ENCODE data around the gene DLX5. TPM values are rescaled to one million over a fixed set of nuclear protein-coding genes. Genes with fewer than 3 reads are reported as not detected.

DLX5 gene
- polyA plus RNA-seq, 1 donor, result 0.58 TPM

DNA sequence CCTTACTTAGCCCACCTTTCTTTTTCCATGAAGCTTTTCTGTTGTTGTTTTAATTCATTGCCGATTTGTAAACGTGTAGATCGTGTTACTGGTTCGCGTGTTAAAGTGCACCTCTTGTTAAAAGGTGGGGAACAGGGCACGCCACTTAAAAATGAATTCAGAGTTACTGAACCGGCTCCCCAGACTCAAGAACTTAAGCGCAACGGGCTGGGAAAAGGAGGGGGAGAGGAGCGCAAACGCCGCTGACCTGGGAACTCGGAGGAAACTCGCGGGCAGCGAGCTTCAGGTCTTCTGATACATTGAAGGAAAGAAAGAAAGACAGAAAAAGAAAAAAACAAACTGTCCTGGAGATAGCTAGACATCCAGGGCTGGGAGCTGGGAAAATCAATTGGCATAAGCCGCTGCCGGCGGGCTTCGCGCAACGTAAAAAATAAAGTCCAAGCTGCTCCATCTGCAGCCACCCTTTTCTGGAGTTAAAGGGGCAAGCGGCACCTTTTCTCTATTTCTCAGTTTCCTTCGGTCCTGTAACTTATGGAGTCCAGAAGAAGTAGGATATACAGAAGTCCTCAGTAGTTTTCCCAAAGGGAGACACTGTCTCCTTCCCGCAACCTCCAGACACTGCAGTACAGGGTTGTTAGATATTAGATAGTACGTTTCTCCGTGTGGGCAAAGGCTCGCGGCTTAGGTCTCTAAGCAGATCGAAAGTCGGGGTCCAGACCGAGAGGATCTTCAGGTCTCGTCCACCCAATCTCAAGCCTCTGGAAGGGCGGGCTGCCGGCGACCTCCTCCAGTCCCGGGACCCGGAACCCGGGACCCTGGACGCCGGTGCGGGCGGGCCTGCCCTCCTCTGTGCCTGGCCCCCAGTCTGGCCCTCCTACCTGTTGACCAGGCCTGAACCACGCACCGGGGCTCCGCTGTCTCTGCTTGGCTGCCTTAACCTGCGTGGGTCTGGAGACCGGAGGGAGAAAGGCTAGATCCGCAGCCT lies 21.1 kb downstream of the DLX5 start:
- peaks cover 97% of the 10 kb centered on the region for H3K27me3 ChIP-seq (ENCODE audit: control insufficient read depth, insufficient read depth, low read length)
- DNase-seq, result no peak
- WGBS (ENCODE audit: insufficient coverage, low lambda C conversion rate), result no CpG with 5 or more reads among the region's 49 CpGs
- H3K36me3 ChIP-seq (ENCODE audit: control insufficient read depth, insufficient read depth, low read length), result no peaks in the 10 kb centered on the region
- H3K9me3 ChIP-seq (ENCODE audit: control insufficient read depth, low read depth, low read length), result peaks cover 10% of the 10 kb centered on the region
- no peaks in the 10 kb centered on the region for H3K4me1 ChIP-seq (ENCODE audit: control insufficient read depth, insufficient read depth, low read length)
- H3K27ac ChIP-seq (ENCODE audit: low read length), result no peak overlapping the region
- H3K4me3 ChIP-seq (ENCODE audit: low read length), result no peak overlapping the region

DNA sequence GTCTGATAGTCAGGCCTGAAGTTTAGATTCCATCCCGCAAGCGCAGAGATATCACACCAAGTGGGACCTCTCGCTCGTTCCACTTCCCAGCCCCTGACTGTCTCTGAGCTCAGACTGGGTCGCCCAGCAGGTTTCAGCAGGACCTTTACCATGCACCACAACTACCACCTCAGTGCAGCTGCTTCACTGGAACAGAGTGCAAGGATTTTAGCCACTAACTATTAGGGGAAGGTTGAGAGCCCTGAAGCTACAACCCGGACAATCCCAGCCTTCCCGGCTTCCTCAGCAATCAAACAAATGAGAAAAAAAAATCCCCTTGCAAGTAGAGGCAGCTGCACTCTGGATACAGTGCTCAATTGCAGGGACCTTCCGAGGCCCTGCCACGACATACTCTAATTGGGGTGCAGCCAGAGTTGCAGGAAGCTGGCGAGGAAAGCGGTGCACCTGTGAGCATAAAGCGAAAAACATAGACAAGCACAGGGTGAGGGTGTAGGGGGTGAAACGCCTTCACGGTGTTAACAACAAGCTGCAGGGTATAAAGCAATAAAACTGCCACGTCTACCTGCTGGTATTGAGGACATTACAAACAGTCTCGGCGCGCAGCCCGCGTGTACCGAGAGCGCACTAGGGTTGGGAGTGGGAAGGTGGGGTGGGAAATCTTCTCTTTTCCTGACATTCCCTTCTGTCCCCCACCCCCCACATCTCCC lies 21.9 kb downstream of the DLX5 start:
- no peaks in the 10 kb centered on the region for H3K36me3 ChIP-seq (ENCODE audit: control insufficient read depth, insufficient read depth, low read length)
- H3K4me3 ChIP-seq (ENCODE audit: low read length), result no peak overlapping the region
- no CpG with 5 or more reads among the region's 22 CpGs for WGBS (ENCODE audit: insufficient coverage, low lambda C conversion rate)
- H3K4me1 ChIP-seq (ENCODE audit: control insufficient read depth, insufficient read depth, low read length), result no peaks in the 10 kb centered on the region
- H3K9me3 ChIP-seq (ENCODE audit: control insufficient read depth, low read depth, low read length), result peaks cover 10% of the 10 kb centered on the region
- DNase-seq, result no peak
- H3K27ac ChIP-seq (ENCODE audit: low read length), result no peak overlapping the region
- H3K27me3 ChIP-seq (ENCODE audit: control insufficient read depth, insufficient read depth, low read length), result peaks cover 97% of the 10 kb centered on the region

DNA sequence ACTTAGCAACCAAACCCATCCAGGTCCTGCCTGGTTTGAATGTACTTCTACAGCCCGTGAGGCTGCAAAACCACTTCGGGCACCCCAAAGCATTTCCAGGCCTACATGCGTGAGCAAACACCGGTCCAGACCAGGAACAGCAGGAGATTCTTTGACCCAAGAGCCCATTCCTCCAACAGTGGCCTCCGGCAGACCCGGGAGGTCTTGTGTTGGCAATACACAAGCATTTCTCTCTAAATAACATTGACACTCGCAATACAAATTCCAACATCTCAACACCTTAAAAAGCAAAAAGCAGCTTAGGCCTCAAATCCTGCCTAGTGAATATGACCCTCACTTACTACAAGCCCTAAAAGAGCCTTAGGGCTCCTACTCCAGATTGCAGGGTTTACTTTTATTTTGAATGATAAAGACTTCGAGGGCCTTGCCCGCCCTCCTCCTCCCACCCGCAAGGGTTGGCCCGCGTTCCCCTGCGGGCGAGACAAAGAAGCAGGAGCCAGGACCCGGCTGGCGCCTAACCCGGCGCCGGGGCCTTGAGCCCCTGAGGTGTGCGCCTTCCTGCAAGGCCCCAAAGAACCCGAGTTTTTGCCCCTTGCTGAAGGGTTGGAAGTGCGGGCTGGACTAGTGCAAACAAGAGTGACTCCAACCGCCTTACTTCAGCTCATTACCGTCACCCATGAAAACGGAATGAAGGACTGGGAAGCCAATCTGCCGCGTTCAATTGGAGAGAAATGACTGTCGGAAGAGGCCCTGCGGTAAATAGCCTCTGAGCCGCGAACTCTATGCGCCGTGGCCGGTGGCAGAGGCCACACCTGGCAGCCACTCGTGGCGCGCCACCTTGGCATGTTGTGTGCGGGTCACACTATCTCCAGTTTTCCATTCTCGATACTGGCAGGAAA lies 22.7 kb downstream of the DLX5 start:
- Histone ChIP-seq H3K9me3 (ENCODE audit: control insufficient read depth, low read depth, low read length) (peaks cover 6% of the 10 kb centered on the region), H3K27me3 (ENCODE audit: control insufficient read depth, insufficient read depth, low read length) (peaks cover 97% of the 10 kb centered on the region), H3K4me1 (ENCODE audit: control insufficient read depth, insufficient read depth, low read length) (no peaks in the 10 kb centered on the region), H3K36me3 (ENCODE audit: control insufficient read depth, insufficient read depth, low read length) (no peaks in the 10 kb centered on the region), H3K4me3 (ENCODE audit: low read length) (no peak overlapping the region), H3K27ac (ENCODE audit: low read length) (no peak overlapping the region)
- no CpG with 5 or more reads among the region's 39 CpGs for WGBS (ENCODE audit: insufficient coverage, low lambda C conversion rate)
- no peak for DNase-seq

DNA sequence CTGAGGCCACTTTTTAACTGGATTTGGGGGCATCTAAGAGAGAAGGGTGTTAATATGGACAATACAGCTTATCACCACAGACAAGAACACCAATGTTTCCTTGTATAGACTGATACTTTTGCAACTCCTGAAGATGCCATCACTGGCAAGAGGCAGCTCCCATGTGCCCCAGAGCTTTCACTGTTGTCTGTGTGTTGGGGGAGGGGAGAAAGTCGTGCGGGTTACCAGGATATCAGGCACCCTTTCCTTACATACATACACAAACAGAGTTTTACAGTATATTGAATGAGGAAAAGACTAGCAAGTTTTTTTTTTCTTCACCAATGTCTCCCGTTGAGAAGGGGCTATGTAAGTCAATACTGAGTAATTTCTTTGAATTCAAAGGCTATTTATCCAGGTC lies 23.4 kb downstream of the DLX5 start:
- Histone ChIP-seq H3K9me3 (ENCODE audit: control insufficient read depth, low read depth, low read length) (peaks cover 6% of the 10 kb centered on the region), H3K4me1 (ENCODE audit: control insufficient read depth, insufficient read depth, low read length) (no peaks in the 10 kb centered on the region), H3K27me3 (ENCODE audit: control insufficient read depth, insufficient read depth, low read length) (peaks cover 99% of the 10 kb centered on the region), H3K36me3 (ENCODE audit: control insufficient read depth, insufficient read depth, low read length) (no peaks in the 10 kb centered on the region), H3K27ac (ENCODE audit: low read length) (no peak overlapping the region), H3K4me3 (ENCODE audit: low read length) (no peak overlapping the region)
- DNase-seq, result no peak
- WGBS (ENCODE audit: insufficient coverage, low lambda C conversion rate), result no CpG with 5 or more reads among the region's 3 CpGs

DNA sequence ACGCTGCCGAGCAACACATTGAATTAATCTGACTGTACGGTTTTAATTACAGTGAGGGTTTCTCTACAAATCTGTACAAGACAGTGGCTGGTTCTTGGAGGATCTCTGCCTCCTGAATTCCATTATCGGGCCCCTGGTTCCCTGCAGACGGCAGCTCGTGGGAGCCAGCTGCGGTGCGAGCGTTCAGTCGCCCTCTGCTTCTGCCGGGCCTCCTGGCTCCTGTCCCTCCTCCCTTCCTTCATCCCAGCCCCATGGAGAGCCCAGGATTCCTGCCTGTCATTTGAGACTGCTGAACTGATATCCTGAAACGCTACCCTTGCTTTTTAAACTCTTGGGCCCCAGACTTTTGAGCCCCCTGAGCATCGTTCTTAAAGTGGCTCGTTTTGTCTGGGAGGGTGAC lies 25.9 kb downstream of the DLX5 start:
- H3K4me1 ChIP-seq (ENCODE audit: control insufficient read depth, insufficient read depth, low read length), result no peaks in the 10 kb centered on the region
- no peaks in the 10 kb centered on the region for H3K36me3 ChIP-seq (ENCODE audit: control insufficient read depth, insufficient read depth, low read length)
- WGBS (ENCODE audit: insufficient coverage, low lambda C conversion rate), result no CpG with 5 or more reads among the region's 14 CpGs
- H3K27ac ChIP-seq (ENCODE audit: low read length), result no peak overlapping the region
- DNase-seq, result no peak
- H3K4me3 ChIP-seq (ENCODE audit: low read length), result no peak overlapping the region
- H3K9me3 ChIP-seq (ENCODE audit: control insufficient read depth, low read depth, low read length), result no peaks in the 10 kb centered on the region
- H3K27me3 ChIP-seq (ENCODE audit: control insufficient read depth, insufficient read depth, low read length), result peaks cover 96% of the 10 kb centered on the region

DNA sequence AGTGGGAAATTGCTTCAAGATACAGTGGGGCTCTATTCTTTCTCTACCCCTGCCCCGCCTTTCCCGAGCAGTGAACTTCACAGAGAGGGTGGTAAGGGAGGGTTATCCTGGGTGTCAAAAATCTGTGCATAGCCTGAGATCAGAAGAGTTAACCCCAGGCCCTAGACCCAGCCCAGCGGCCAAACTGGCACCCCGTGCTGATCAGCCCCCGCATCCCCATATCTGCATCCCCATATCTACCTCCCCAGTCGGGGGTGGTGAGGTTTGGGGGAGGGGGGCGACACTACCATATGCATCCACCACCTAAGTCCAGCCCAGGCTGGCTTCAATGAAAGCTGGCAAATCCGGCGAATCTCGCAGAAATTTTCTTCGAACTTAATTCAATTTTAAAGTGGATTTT lies 26.3 kb downstream of the DLX5 start:
- H3K4me1 ChIP-seq (ENCODE audit: control insufficient read depth, insufficient read depth, low read length), result no peaks in the 10 kb centered on the region
- H3K36me3 ChIP-seq (ENCODE audit: control insufficient read depth, insufficient read depth, low read length), result no peaks in the 10 kb centered on the region
- H3K9me3 ChIP-seq (ENCODE audit: control insufficient read depth, low read depth, low read length), result peaks cover 4% of the 10 kb centered on the region
- WGBS (ENCODE audit: insufficient coverage, low lambda C conversion rate), result no CpG with 5 or more reads among the region's 11 CpGs
- H3K27me3 ChIP-seq (ENCODE audit: control insufficient read depth, insufficient read depth, low read length), result peaks cover 96% of the 10 kb centered on the region
- no peak overlapping the region for H3K27ac ChIP-seq (ENCODE audit: low read length)
- no peak overlapping the region for H3K4me3 ChIP-seq (ENCODE audit: low read length)
- DNase-seq, result no peak

DNA sequence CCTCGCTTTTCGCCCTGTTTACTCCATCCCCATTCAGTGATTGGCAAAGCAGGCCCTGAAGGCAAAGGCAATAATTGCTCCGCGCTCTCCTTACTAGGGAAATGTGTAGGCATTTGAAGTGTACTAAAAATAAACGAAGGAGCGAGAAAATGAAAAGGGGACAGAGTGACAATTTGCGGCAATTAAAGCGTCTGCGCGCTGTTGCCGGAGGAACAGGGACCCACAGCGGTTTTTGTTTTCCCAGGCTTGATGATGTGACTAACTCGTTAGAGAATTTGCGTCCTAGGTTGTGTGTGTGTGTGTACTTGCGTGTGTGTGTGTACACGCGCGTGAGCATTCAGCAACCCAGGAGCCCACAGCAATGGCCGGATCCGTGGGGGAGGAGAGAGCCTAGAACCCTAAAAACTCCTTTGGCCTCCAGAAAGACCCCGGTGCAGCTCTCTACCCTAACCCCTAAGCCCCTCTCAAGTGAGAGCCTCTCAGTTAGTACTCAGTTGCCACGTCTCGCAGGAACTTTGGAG lies 27.1 kb downstream of the DLX5 start:
- Histone ChIP-seq H3K36me3 (ENCODE audit: control insufficient read depth, insufficient read depth, low read length) (no peaks in the 10 kb centered on the region), H3K27me3 (ENCODE audit: control insufficient read depth, insufficient read depth, low read length) (peaks cover 96% of the 10 kb centered on the region), H3K4me1 (ENCODE audit: control insufficient read depth, insufficient read depth, low read length) (no peaks in the 10 kb centered on the region), H3K4me3 (ENCODE audit: low read length) (no peak overlapping the region), H3K9me3 (ENCODE audit: control insufficient read depth, low read depth, low read length) (peaks cover 11% of the 10 kb centered on the region), H3K27ac (ENCODE audit: low read length) (no peak overlapping the region)
- no peak for DNase-seq
- WGBS (ENCODE audit: insufficient coverage, low lambda C conversion rate), result no CpG with 5 or more reads among the region's 23 CpGs

DNA sequence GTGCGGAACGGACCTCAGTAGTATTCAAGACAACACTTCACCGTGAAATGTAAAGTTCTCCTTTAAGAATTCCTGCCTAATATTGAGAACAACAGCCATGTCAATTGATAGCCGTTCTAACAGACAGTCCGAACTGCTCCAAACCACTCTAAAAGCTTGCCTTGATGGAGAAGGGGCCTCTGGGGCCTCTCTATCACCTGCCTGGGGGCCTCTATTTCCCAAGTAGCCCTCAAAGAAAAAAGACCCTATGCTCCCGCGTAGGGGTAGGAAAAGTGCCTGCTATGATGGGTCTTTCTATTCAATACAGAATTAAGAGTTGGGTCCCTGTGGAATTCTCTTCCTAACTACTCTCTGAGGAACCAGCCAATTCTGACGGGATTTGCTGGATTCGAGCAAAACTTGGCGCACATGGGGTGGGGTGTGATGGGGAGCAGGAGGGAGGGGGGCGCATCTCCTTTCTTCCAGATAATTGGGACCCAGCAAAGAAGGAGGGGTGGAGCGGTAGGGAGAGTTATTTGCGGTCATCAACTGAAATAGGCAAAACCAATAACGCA lies 27.6 kb downstream of the DLX5 start:
- H3K9me3 ChIP-seq (ENCODE audit: control insufficient read depth, low read depth, low read length), result peaks cover 16% of the 10 kb centered on the region
- 20% methylated on average over 1 of the region's 14 CpGs for WGBS (ENCODE audit: insufficient coverage, low lambda C conversion rate)
- DNase-seq, result no peak
- H3K4me3 ChIP-seq (ENCODE audit: low read length), result no peak overlapping the region
- H3K36me3 ChIP-seq (ENCODE audit: control insufficient read depth, insufficient read depth, low read length), result no peaks in the 10 kb centered on the region
- H3K27me3 ChIP-seq (ENCODE audit: control insufficient read depth, insufficient read depth, low read length), result peaks cover 96% of the 10 kb centered on the region
- no peaks in the 10 kb centered on the region for H3K4me1 ChIP-seq (ENCODE audit: control insufficient read depth, insufficient read depth, low read length)
- H3K27ac ChIP-seq (ENCODE audit: low read length), result no peak overlapping the region

DNA sequence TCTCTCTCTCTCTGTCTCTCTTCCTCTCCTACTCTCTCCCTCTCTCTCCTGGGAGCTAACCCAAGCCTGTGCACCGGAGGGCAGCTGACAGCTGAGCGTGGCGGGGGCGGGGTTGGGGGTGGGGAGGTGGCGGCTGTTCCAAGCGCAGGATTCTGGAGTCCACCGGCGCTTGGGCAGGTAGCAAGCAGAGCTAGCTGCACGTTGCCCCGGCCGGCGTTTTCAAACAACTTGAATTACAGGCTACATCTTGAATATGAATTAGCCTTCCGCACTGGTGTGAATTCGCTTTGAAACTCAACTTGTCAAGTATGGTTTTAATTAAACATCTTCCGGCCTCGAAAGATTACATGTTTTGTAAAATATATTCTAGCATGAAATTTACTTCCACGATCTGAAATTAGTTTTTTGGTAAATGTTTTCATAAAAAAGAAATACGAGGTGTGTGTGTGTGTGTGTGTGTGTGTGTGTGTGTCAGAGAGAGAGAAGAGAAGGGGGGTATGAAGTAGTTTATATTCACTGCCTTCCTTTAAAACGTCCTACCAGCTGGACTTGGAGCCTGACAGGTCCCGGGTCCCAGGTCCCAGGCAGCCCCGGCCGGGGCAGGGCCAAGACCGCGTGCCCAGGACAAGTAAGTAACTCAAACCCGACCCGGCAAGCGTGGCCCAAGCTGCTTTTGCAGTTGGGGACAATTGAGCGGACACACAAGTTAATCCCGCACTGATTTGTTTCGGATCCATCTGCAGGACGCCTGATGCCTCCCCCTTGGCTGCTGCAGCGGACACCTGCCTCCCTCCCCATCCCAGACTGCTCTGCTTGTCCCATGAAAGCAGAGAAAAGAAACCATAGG lies 28.3 kb downstream of the DLX5 start:
- Histone ChIP-seq H3K27me3 (ENCODE audit: control insufficient read depth, insufficient read depth, low read length) (peaks cover 95% of the 10 kb centered on the region), H3K27ac (ENCODE audit: low read length) (no peak overlapping the region), H3K36me3 (ENCODE audit: control insufficient read depth, insufficient read depth, low read length) (no peaks in the 10 kb centered on the region), H3K4me3 (ENCODE audit: low read length) (no peak overlapping the region), H3K4me1 (ENCODE audit: control insufficient read depth, insufficient read depth, low read length) (no peaks in the 10 kb centered on the region), H3K9me3 (ENCODE audit: control insufficient read depth, low read depth, low read length) (peaks cover 16% of the 10 kb centered on the region)
- WGBS (ENCODE audit: insufficient coverage, low lambda C conversion rate), result no CpG with 5 or more reads among the region's 32 CpGs
- no peak for DNase-seq

Measured in large intestine (tissue), 3 donors.